WTC11 (cell line): Measurements from ENCODE around the gene PDIK1L. TPM values are rescaled to one million over a fixed set of nuclear protein-coding genes. Genes with fewer than 3 reads are reported as not detected.

Source experiments
- ATAC-seq: fragments of 200-7000 bp; cut with Tn5 transposase; 2 replicates; pipeline ENCODE4 v1.10.0; 2021; ENCODE audit warnings: mild to moderate bottlenecking, moderate library complexity
- CTCF ChIA-PET: fragments of 300-600 bp; sonication (Branson Sonifier 250); formaldehyde crosslinking; loops from one replicate; lab custom pipeline; 2021; ENCODE audit warnings: antibody characterized with exemption; lab: Charles Lee
- POLR2A ChIA-PET: fragments of 350-600 bp; sonication (Branson Sonifier 250); formaldehyde crosslinking; loops from one replicate; lab custom pipeline; 2021; ENCODE audit warnings: antibody characterized with exemption; lab: Charles Lee
- DNase-seq: peaks from one replicate; pipeline ENCODE4 v3.0.0; 2021; ENCODE audit warnings: low spot score
- H3K27ac Mint-ChIP-seq: 2 replicates; pipeline ENCODE4 v1.8.0; 2021; ENCODE audit warnings: mixed read lengths
- H3K27me3 Mint-ChIP-seq: 2 replicates; pipeline ENCODE4 v1.8.0; 2021; ENCODE audit warnings: low read depth, mild to moderate bottlenecking, moderate library complexity, mixed read lengths
- H3K36me3 Mint-ChIP-seq: 2 replicates; pipeline ENCODE4 v1.8.0; 2021; ENCODE audit warnings: mixed read lengths
- H3K4me1 Mint-ChIP-seq: 2 replicates; pipeline ENCODE4 v1.8.0; 2022; ENCODE audit warnings: mixed read lengths
- H3K4me3 Mint-ChIP-seq: 2 replicates; pipeline ENCODE4 v1.8.0; 2021; ENCODE audit warnings: mild to moderate bottlenecking, moderate library complexity, mixed read lengths
- H3K9me3 Mint-ChIP-seq: 2 replicates; pipeline ENCODE4 v1.8.0; 2021; ENCODE audit warnings: mixed read lengths
- CREM ChIP-seq: sonication (generic); formaldehyde crosslinking; IDR thresholded peaks from 2 replicates; pipeline ENCODE4 v1.8.1; 2022; ENCODE audit warnings: mild to moderate bottlenecking, missing genetic modification reagents, moderate library complexity
- FOXJ3 ChIP-seq: sonication (generic); formaldehyde crosslinking; IDR thresholded peaks from 2 replicates; pipeline ENCODE4 v1.9.0; 2021; ENCODE audit warnings: missing genetic modification reagents, mild to moderate bottlenecking, borderline replicate concordance
- MXD4 ChIP-seq: fragments of 250-450 bp; sonication (Bioruptor Pico); IDR thresholded peaks from 2 replicates; pipeline ENCODE4 v1.8.0; 2021; ENCODE audit warnings: mild to moderate bottlenecking, moderate library complexity, borderline replicate concordance
- MYBL2 ChIP-seq: sonication (generic); formaldehyde crosslinking; IDR thresholded peaks from 2 replicates; pipeline ENCODE4 v1.8.1; 2023; ENCODE audit warnings: mild to moderate bottlenecking, moderate library complexity, missing genetic modification reagents
- NR1H2 ChIP-seq: sonication (generic); formaldehyde crosslinking; IDR thresholded peaks from 2 replicates; pipeline ENCODE4 v1.9.0; 2021; ENCODE audit warnings: mild to moderate bottlenecking, moderate library complexity, missing genetic modification reagents
- SP1 ChIP-seq: sonication (generic); formaldehyde crosslinking; conservative IDR thresholded peaks from 2 replicates; pipeline ENCODE4 v1.8.1; 2022; ENCODE audit warnings: missing genetic modification reagents
- TEAD4 ChIP-seq: sonication (generic); formaldehyde crosslinking; IDR thresholded peaks from 2 replicates; pipeline ENCODE4 v1.8.0; 2022; ENCODE audit warnings: mild to moderate bottlenecking, missing genetic modification reagents
- TP53 ChIP-seq: sonication (generic); formaldehyde crosslinking; IDR thresholded peaks from 2 replicates; pipeline ENCODE4 v1.8.1; 2023; ENCODE audit warnings: mild to moderate bottlenecking, missing genetic modification reagents
- USF1 ChIP-seq: sonication (generic); formaldehyde crosslinking; IDR thresholded peaks from 2 replicates; pipeline ENCODE4 v1.8.0; 2022; ENCODE audit warnings: mild to moderate bottlenecking, missing genetic modification reagents
- ZNF416 ChIP-seq: fragments of 250-450 bp; sonication (Bioruptor Pico); IDR thresholded peaks from 2 replicates; pipeline ENCODE4 v1.9.0; 2021; ENCODE audit warnings: mild to moderate bottlenecking, inconsistent platforms
- ZNF512 ChIP-seq: sonication (generic); formaldehyde crosslinking; IDR thresholded peaks from 2 replicates; pipeline ENCODE4 v1.8.1; 2022; ENCODE audit warnings: missing genetic modification reagents, borderline replicate concordance
- total RNA-seq: library from RNA; stranded (reverse); gene quantifications from 3 replicates; pipeline ENCODE4 v1.2.3, GENCODE V29; 2021
- TF ChIP-seq, protein P1 (sequence below): fragments of 250-450 bp; sonication (Bioruptor Pico); IDR thresholded peaks from 2 replicates; pipeline ENCODE4 v1.9.0; 2021; ENCODE audit warnings: mild to moderate bottlenecking
- TF ChIP-seq, protein P2 (sequence below): sonication (generic); formaldehyde crosslinking; IDR thresholded peaks from 2 replicates; pipeline ENCODE4 v1.8.1; 2023; ENCODE audit warnings: mild to moderate bottlenecking, missing genetic modification reagents
- TF ChIP-seq, protein P3 (sequence below): sonication (generic); formaldehyde crosslinking; conservative IDR thresholded peaks from 2 replicates; pipeline ENCODE4 v1.8.1; 2023; ENCODE audit warnings: mild to moderate bottlenecking, low read depth, missing genetic modification reagents, moderate library complexity

Gene PDIK1L
- total RNA-seq, 1 experiment from 2014 or later = 5.5 TPM

DNA sequence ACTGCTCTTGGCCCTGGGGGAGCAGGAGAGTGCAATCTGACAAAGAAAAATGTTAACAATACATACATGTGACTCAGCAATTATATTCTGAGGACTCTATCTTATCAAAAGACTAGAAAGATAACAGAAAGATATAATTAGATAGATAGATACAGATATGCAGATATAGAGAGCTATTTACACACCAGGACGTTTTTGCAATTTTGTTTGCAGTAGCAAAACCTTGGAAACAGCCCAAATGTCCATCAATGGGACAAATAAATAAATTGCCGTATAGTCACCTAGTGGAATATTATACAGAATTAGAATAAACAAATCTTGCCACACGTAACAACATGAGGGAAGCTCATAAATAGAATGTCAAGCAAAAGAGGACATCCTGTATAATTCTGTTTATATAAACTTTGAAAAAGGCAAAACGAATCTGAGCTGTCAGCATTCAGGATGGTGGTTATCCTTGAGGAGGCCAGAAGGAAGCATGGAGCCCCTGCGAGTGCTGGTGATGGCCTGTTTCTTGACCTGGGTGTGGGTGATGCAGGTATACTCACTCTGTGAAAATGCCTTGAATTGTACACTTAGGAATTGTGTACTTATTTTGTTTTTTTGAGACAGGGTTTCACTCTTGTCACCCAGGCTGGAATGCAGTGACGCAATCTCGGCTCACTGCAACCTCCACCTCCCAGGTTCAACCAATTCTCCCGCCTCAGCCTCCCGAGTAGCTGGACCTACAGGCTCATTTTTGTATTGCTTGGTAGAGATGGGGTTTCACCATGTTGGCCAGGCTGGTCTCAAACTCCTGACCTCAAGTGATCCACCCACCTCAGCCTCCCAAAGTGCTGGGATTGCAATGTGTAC, 31.4 kb upstream of the PDIK1L start:
- TF ChIP-seq, protein P1, sequence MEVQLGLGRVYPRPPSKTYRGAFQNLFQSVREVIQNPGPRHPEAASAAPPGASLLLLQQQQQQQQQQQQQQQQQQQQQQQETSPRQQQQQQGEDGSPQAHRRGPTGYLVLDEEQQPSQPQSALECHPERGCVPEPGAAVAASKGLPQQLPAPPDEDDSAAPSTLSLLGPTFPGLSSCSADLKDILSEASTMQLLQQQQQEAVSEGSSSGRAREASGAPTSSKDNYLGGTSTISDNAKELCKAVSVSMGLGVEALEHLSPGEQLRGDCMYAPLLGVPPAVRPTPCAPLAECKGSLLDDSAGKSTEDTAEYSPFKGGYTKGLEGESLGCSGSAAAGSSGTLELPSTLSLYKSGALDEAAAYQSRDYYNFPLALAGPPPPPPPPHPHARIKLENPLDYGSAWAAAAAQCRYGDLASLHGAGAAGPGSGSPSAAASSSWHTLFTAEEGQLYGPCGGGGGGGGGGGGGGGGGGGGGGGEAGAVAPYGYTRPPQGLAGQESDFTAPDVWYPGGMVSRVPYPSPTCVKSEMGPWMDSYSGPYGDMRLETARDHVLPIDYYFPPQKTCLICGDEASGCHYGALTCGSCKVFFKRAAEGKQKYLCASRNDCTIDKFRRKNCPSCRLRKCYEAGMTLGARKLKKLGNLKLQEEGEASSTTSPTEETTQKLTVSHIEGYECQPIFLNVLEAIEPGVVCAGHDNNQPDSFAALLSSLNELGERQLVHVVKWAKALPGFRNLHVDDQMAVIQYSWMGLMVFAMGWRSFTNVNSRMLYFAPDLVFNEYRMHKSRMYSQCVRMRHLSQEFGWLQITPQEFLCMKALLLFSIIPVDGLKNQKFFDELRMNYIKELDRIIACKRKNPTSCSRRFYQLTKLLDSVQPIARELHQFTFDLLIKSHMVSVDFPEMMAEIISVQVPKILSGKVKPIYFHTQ (CRISPR knock-in tag) = no peak
- TF ChIP-seq TEAD4 (CRISPR knock-in tag) (no peak), MXD4 (no peak), ZNF512 (no peak), NR1H2 (CRISPR knock-in tag) (no peak), CREM (CRISPR knock-in tag) (no peak), ZNF416 (CRISPR knock-in tag) (no peak), SP1 (CRISPR knock-in tag) (no peak), FOXJ3 (CRISPR knock-in tag) (no peak), TP53 (CRISPR knock-in tag) (no peak), MYBL2 (CRISPR knock-in tag) (no peak)
- TF ChIP-seq, protein P2, sequence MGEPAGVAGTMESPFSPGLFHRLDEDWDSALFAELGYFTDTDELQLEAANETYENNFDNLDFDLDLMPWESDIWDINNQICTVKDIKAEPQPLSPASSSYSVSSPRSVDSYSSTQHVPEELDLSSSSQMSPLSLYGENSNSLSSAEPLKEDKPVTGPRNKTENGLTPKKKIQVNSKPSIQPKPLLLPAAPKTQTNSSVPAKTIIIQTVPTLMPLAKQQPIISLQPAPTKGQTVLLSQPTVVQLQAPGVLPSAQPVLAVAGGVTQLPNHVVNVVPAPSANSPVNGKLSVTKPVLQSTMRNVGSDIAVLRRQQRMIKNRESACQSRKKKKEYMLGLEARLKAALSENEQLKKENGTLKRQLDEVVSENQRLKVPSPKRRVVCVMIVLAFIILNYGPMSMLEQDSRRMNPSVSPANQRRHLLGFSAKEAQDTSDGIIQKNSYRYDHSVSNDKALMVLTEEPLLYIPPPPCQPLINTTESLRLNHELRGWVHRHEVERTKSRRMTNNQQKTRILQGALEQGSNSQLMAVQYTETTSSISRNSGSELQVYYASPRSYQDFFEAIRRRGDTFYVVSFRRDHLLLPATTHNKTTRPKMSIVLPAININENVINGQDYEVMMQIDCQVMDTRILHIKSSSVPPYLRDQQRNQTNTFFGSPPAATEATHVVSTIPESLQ (CRISPR knock-in tag) = no peak
- TF ChIP-seq, protein P3, sequence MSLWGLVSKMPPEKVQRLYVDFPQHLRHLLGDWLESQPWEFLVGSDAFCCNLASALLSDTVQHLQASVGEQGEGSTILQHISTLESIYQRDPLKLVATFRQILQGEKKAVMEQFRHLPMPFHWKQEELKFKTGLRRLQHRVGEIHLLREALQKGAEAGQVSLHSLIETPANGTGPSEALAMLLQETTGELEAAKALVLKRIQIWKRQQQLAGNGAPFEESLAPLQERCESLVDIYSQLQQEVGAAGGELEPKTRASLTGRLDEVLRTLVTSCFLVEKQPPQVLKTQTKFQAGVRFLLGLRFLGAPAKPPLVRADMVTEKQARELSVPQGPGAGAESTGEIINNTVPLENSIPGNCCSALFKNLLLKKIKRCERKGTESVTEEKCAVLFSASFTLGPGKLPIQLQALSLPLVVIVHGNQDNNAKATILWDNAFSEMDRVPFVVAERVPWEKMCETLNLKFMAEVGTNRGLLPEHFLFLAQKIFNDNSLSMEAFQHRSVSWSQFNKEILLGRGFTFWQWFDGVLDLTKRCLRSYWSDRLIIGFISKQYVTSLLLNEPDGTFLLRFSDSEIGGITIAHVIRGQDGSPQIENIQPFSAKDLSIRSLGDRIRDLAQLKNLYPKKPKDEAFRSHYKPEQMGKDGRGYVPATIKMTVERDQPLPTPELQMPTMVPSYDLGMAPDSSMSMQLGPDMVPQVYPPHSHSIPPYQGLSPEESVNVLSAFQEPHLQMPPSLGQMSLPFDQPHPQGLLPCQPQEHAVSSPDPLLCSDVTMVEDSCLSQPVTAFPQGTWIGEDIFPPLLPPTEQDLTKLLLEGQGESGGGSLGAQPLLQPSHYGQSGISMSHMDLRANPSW (CRISPR knock-in tag) = no peak
- peaks cover 3% of the 10 kb centered on the region for H3K27me3 Mint-ChIP-seq
- ATAC-seq (no peak), DNase-seq (no peak)
- POLR2A ChIA-PET = no interaction called here
- H3K4me1 Mint-ChIP-seq = peaks cover 14% of the 10 kb centered on the region
- no peak overlapping the region for H3K27ac Mint-ChIP-seq
- CTCF ChIA-PET = interaction anchor here (1.4 to 1.9 kb wide), 2 partner anchors 44 to 65 kb away, joined by 4 read pairs; no protein-coding TSS in a partner anchor
- H3K36me3 Mint-ChIP-seq = no peaks in the 10 kb centered on the region
- no peaks in the 10 kb centered on the region for H3K9me3 Mint-ChIP-seq
- H3K4me3 Mint-ChIP-seq = no peak overlapping the region

DNA sequence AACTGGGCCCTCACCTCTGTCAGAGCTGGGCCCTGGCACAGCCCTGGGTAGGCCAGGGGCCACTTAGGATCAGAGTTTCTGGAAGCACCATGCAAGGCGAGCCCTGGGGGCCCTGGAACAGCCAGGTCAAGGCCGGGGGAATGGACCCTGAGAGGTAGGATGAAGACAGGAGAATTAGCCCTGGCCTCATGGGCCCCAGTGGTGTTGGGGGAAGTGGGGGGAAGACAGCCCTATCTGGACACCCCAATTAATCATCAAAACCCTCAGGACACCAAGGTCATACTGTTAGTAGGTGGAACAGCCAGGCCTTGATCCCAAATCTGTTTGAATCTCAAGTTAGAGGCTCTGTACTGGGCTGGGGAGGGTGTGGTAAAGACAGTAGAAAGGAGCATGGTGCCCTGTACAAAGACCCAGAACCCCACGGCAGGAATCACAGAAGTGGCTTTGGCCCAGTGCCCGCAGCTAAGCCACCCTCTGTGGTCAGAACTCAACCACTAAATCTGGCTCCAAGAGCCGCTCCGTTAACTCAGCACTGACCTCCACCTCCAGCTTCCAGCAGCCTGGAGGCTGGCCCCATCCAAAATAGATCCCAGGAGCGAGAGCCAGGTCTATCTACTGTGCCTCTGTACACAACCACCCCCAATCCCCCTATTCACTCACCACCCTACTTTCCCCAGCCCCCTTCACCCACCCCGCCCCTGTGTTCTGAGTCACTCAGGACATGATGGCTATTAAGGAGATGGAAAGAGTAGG, 30.2 kb upstream of the PDIK1L start:
- Mint-ChIP-seq H3K4me1 (peaks cover 14% of the 10 kb centered on the region), H3K9me3 (no peaks in the 10 kb centered on the region), H3K27me3 (peaks cover 3% of the 10 kb centered on the region), H3K27ac (no peak overlapping the region), H3K4me3 (no peak overlapping the region), H3K36me3 (no peaks in the 10 kb centered on the region)
- POLR2A ChIA-PET = no interaction called here
- CTCF ChIA-PET = interaction anchor here (1.3 to 1.9 kb wide), 3 partner anchors 23 to 64 kb away, joined by 4 read pairs; no protein-coding TSS in a partner anchor
- DNase-seq = no peak
- ATAC-seq = no peak
- no peak for TF ChIP-seq USF1
